Measurements from ENCODE around the gene AXL.

The AXL gene

DNA sequence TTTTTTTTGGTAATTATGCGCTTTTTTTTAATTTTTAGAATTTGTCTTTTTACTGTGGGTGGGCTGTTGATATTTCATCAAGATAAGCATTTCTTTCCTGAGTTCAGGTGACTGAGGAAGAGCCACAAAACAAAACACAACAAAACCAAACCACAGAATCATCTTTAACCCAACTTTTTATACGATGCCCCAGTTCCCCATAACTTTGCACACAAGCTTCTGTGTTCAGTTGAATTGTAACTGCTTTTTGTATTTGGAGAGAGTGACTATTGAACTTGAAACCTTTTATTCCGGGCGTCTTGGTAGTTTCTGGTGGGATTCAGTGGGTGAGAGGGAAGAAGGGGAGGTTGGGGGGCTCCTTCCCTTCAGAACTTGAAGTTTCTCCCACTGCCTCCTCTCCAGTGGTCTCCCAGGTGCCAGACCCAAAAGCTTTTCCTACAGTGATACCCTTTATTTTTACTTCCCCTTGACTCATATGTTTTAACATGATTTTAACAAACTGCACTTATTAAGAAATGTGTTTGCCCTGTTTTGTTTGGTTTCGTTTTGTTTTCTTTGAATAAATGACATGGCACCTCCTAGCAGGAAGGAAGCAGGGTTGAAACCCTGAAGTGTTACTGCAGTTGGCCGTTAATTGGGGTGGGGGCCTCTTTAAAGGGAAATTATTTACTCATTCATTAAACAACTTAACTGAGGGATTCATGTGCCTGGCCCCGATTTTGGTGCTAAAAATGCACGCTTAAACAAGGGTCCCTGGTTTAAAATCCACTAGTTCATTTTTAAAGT lies 88.3 kb downstream of the AXL start:
- DNase-seq (ENCODE audit: low read depth in 2 of 2, low spot score in 1 of 2): no peak

DNA sequence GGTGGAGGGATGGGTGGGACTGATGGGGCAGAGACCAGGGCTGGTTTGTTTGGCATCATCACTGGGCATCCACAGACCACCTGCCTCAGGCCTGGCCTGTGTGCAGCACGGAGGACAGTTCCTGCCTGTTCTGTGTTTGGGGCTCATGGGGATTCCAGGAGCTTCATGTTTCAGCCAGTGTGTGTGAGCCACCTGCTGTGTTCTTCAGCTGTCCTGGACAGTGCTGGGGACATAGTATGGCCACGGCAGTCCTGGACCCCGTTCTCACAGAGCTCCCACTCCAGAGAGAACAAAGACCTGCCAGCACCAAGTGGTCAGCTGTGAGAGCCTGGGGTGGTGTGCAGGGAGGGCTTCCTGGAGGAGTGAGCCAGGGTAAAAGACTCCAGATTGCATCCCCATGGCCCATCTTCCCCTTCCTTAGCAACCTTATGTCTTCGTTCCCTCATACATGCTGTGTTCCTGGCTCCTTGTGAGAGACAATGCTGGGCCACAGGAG lies 89.0 kb downstream of the AXL start:
- DNase-seq (ENCODE audit: low read depth in 2 of 2, low spot score in 1 of 2): no peak

DNA sequence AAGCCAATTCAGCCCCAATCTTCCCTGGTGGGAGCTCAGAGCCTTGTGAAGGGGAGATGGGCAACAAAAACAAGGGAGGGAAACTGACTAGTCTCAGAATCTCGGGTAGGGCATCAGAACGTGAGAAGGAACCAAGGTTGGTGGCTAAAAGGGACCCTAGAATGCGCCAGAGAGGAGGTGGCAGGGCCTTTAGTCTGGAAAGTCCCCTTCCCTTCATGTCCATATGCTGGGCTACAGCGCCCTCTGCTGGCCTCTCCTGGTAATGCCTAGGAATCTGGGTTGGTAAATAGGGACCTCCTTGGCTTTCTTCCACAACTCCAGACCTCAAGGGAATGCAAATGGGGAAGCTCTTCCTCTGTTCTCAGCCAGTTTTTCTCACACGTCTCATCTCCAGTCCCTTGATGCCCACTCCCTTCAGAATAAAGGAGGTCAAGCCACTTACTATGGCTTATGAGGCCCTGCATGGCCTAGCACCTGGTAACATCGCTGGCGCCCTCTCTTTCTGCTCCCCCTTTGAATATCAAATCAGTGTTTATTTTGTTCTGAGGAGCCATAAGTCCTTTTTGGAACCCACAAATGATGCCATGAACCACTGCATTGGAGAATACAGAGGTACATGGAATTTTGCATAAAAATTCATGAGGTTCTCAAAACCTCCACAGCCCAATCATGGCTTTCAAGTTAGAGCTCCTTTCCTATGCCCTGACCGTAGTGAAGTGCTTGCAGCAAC lies 89.6 kb downstream of the AXL start:
- peak; percentile 81 to 98 for DNase-seq (ENCODE audit: low read depth in 2 of 2, low spot score in 1 of 2)

DNA sequence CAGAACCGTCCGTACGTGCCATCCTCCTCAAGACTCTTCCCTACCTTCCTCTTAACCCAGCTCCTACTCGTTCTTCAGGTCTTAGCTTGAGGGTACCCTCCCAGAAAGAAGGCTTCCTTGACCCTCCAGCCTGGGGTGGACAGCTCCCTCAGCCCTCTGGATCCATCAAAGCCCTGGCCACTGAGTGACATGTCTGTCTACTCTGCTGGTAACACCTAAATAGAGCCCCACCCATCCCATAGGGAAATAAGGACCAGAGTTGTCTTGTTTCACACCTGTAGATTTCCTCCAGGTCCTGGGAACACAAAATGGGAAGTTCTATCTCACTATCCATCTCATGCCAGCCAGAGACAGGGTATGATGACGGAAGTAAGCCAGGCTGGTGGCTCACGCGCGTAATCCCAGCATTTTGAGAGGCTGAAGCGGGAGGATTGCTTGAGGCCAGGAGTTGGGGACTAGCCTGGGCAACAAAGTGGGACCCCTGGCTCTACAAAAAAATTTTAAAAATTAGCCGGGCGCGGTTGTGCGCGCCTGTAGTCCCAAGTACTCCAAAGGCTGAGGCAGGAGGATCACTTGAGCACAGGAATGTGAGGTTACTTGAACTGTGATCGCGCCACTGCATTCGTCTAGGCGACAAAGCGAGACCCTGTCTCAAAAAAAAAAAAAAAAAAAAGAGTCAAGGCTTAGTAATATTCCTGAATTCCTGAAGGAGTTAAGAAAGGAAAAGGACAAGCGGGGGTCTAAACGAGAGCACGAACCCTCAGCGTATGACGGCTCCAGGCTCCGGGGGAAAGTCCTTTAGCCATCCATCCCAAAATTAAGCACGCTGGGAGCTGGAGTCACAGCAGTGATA lies 90.4 kb downstream of the AXL start:
- DNase-seq (ENCODE audit: low read depth in 2 of 2, low spot score in 1 of 2): no peak

DNA sequence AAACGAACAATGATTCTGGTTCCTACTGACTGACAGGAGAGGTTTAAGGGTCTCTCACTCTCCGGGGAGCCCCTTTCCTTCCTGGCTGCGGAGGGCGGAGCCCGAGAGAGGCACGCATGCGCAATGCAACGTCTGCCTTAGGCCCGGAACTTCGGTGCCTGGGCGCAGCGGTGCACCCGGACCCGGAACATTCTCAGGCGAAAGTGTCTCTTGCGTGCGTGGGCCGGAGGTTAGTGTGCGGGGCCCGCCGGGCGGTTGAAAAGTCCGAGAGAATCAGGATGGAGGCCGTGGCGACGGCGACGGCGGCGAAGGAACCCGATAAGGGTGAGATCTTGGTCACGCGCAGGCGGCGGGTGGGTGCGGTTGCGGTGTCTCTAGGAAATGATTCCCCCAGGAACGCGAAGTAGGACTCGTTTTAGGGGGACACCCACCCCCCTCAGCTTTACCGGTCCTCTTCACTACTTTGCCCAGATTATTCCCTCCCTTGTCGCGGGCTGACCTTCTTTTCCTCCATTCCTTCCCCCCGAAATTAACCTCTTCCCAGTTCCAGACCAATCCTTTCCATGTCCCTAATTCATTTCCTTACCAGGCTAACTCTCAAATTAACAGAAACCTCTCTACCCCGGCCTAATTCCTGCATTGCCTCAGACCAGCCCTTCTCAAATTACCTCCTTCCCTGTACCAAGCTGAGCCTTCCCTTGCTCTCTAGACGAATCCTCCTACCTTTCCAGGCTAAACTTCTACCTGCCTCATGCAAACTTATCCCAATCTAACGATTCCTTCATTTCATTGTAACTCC lies 91.2 kb downstream of the AXL start, which contains the start of gene CCDC97:
CCDC97 (plus strand) TSS at position 140 of the 799 bp plus-strand sequence; CDS start at position 279, 139 bp downstream.
- DNase-seq (ENCODE audit: low read depth in 2 of 2, low spot score in 1 of 2): peak; percentile 80 to 81

DNA sequence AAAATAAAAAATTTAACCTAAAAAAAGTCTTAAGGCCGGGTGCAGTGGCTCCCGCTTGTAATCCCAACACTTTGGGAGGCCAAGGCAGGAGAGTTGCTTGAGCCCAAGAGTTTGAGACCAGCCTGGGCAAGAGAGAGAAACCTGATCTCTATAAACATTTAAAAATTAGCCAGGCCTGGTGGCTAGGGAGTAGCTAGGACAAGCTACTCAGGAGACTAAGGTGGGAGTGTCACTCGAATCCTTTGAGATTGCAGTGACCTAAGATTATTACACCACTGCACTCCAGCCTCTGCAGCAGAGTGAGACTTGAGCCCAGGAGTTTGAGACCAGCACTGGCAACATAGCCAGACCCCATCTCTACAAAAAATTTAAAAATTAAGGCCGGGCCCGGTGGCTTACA lies 92.0 kb downstream of the AXL start:
- no peak for DNase-seq (ENCODE audit: low read depth in 2 of 2, low spot score in 1 of 2)

All from stimulated activated CD8-positive, alpha-beta memory T cell treated with anti-CD3 and anti-CD28 coated beads, Interleukin-4, amount 100 ng/mL, for 4 hours (primary cell).